SK-N-SH treated with all-trans-retinoic acid at 6 μM for 48 hours (cell line): ENCODE results near the gene DHX34.

Experiments
- ATAC-seq: fragments of 200-7000 bp; cut with Tn5 transposase; 3 replicates; pipeline ENCODE4 v1.9.1; 2020; ENCODE audit warnings: mild to moderate bottlenecking, moderate library complexity
- BACH2 ChIP-seq: fragments of 250-450 bp; sonication (Bioruptor Pico); IDR thresholded peaks from 2 replicates; pipeline ENCODE4 v1.9.0; 2021; ENCODE audit warnings: mild to moderate bottlenecking, borderline replicate concordance
- CREB5 ChIP-seq: fragments of 250-450 bp; sonication (Bioruptor Pico); IDR thresholded peaks from 2 replicates; pipeline ENCODE4 v1.5.1; 2020; ENCODE audit warnings: low read depth, mild to moderate bottlenecking, moderate library complexity
- CSDC2 ChIP-seq: fragments of 250-450 bp; sonication (Bioruptor Pico); IDR thresholded peaks from 2 replicates; pipeline ENCODE4 v1.5.0; 2020; ENCODE audit warnings: mild to moderate bottlenecking, moderate library complexity
- CSRNP3 ChIP-seq: fragments of 250-450 bp; sonication (Bioruptor Pico); IDR thresholded peaks from 2 replicates; pipeline ENCODE4 v1.5.1; 2021; ENCODE audit warnings: mild to moderate bottlenecking, moderate library complexity
- ESRRG ChIP-seq: fragments of 250-450 bp; sonication (Bioruptor Pico); IDR thresholded peaks from 2 replicates; pipeline ENCODE4 v1.6.1; 2021; ENCODE audit warnings: mild to moderate bottlenecking
- GLIS3 ChIP-seq: fragments of 250-450 bp; sonication (Bioruptor Pico); IDR thresholded peaks from 2 replicates; pipeline ENCODE4 v1.5.0; 2020; ENCODE audit warnings: mild to moderate bottlenecking, moderate library complexity
- OSR1 ChIP-seq: fragments of 250-450 bp; sonication (Bioruptor Pico); IDR thresholded peaks from 2 replicates; pipeline ENCODE4 v1.8.0; 2022; ENCODE audit warnings: moderate library complexity, mild to moderate bottlenecking, inconsistent platforms
- POU6F1 ChIP-seq: fragments of 250-450 bp; sonication (Bioruptor Pico); IDR thresholded peaks from 2 replicates; pipeline ENCODE4 v1.8.0; 2021; ENCODE audit warnings: low read depth, mild to moderate bottlenecking, moderate library complexity, borderline replicate concordance
- PPARA ChIP-seq: fragments of 250-450 bp; sonication (Bioruptor Pico); IDR thresholded peaks from 2 replicates; pipeline ENCODE4 v1.5.0; 2020; ENCODE audit warnings: mild to moderate bottlenecking, borderline replicate concordance
- SNAI2 ChIP-seq: fragments of 250-450 bp; sonication (Bioruptor Pico); IDR thresholded peaks from 2 replicates; pipeline ENCODE4 v1.5.0; 2020; ENCODE audit warnings: mild to moderate bottlenecking, moderate library complexity
- TCF4 ChIP-seq: fragments of 250-450 bp; sonication (Bioruptor Pico); IDR thresholded peaks from 2 replicates; pipeline ENCODE4 v1.8.0; 2021; ENCODE audit warnings: mild to moderate bottlenecking, moderate library complexity, borderline replicate concordance
- TOX ChIP-seq: fragments of 250-450 bp; sonication (Bioruptor Pico); IDR thresholded peaks from 2 replicates; pipeline ENCODE4 v1.8.0; 2021; ENCODE audit warnings: mild to moderate bottlenecking, moderate library complexity, borderline replicate concordance
- TSHZ2 ChIP-seq: fragments of 250-450 bp; sonication (Bioruptor Pico); IDR thresholded peaks from 2 replicates; pipeline ENCODE4 v1.5.0; 2020; ENCODE audit warnings: mild to moderate bottlenecking, moderate library complexity
- ZFP3 ChIP-seq: fragments of 250-450 bp; sonication (Bioruptor Pico); IDR thresholded peaks from 2 replicates; pipeline ENCODE4 v1.5.0; 2020; ENCODE audit warnings: mild to moderate bottlenecking, moderate library complexity
- ZNF565 ChIP-seq: fragments of 450-650 bp; formaldehyde crosslinking; conservative IDR thresholded peaks from 2 replicates; pipeline ENCODE4 v1.5.0; 2020; ENCODE audit warnings: low read depth, mild to moderate bottlenecking, moderate library complexity
- ZNF70 ChIP-seq: fragments of 450-650 bp; formaldehyde crosslinking; IDR thresholded peaks from 2 replicates; pipeline ENCODE4 v1.5.0; 2020; ENCODE audit warnings: mild to moderate bottlenecking, moderate library complexity
- ZNF8 ChIP-seq: fragments of 450-650 bp; formaldehyde crosslinking; IDR thresholded peaks from 2 replicates; pipeline ENCODE4 v1.5.0; 2020; ENCODE audit warnings: mild to moderate bottlenecking, moderate library complexity

The DHX34 gene

GRCh38 chr19:47373246-47374240, 24.4 kb downstream of the DHX34 start:
- TF ChIP-seq CREB5 (CRISPR knock-in tag) = no peak
- no peak for TF ChIP-seq POU6F1 (CRISPR knock-in tag)
- TF ChIP-seq BACH2 (CRISPR knock-in tag) = no peak
- no peak for TF ChIP-seq TCF4 (CRISPR knock-in tag)
- TF ChIP-seq ZNF8 = no peak
- no peak for TF ChIP-seq TOX (CRISPR knock-in tag)
- TF ChIP-seq CSRNP3 = no peak
- no peak for TF ChIP-seq SNAI2 (CRISPR knock-in tag)
- no peak for TF ChIP-seq GLIS3
- TF ChIP-seq OSR1 (CRISPR knock-in tag) = no peak
- TF ChIP-seq CSDC2 (CRISPR knock-in tag) = no peak
- TF ChIP-seq ZFP3 (CRISPR knock-in tag) = no peak
- ATAC-seq = no peak

- no peak for ATAC-seq
- TF ChIP-seq GLIS3 (no peak), TSHZ2 (no peak), PPARA (CRISPR knock-in tag) (no peak), ZNF565 (CRISPR knock-in tag) (no peak)
Observed at GRCh38 chr19:47374876-47375693, 26.0 kb downstream of the DHX34 start.

- no peak for ATAC-seq
- no peak for TF ChIP-seq ZNF70
- TF ChIP-seq SNAI2 (CRISPR knock-in tag) = no peak
- no peak for TF ChIP-seq CSDC2 (CRISPR knock-in tag)
- no peak for TF ChIP-seq ESRRG (CRISPR knock-in tag)
- TF ChIP-seq CREB5 (CRISPR knock-in tag) = no peak
Observed at GRCh38 chr19:47375694-47376588, 26.8 kb downstream of the DHX34 start.
